Activated B cell treated with CpG ODN at 0.5 μM for 24 hours (primary cell): Measurements from ENCODE around the gene MRPS35. TPM values are rescaled to one million over a fixed set of nuclear protein-coding genes. Genes with fewer than 3 reads are reported as not detected.
A peak's percentile ranks its signal among the peaks of the same experiment; 100 is the strongest.

ENCODE experiments used
- ATAC-seq: fragments of 200-7000 bp; cut with Tn5 transposase; one replicate; pipeline ENCODE4 v1.10.0; 2021; ENCODE audit warnings: low read depth, mild to moderate bottlenecking, moderate library complexity
- CTCF ChIA-PET: fragments of 350-600 bp; sonication (Branson Sonifier 250); formaldehyde crosslinking; loops from one replicate; lab custom pipeline; 2021; ENCODE audit warnings: antibody characterized with exemption; lab: Charles Lee
- POLR2A ChIA-PET: fragments of 350-600 bp; sonication (Branson Sonifier 250); formaldehyde crosslinking; loops from one replicate; lab custom pipeline; 2021; ENCODE audit warnings: antibody characterized with exemption; lab: Charles Lee
- DNase-seq: peaks from one replicate; pipeline ENCODE4 v3.0.0; 2022
- H3K27ac Mint-ChIP-seq: one replicate; pipeline ENCODE4 v1.8.0; 2020; ENCODE audit warnings: mixed read lengths
- H3K27me3 Mint-ChIP-seq: one replicate; pipeline ENCODE4 v1.8.0; 2021; ENCODE audit warnings: mixed read lengths
- H3K36me3 Mint-ChIP-seq: one replicate; pipeline ENCODE4 v1.8.0; 2021; ENCODE audit warnings: low read depth, mixed read lengths
- H3K4me1 Mint-ChIP-seq: one replicate; pipeline ENCODE4 v1.8.0; 2021; ENCODE audit warnings: mixed read lengths
- H3K4me3 Mint-ChIP-seq: one replicate; pipeline ENCODE4 v1.8.0; 2020; ENCODE audit warnings: mild to moderate bottlenecking, mixed read lengths
- H3K9me3 Mint-ChIP-seq: one replicate; pipeline ENCODE4 v1.8.0; 2020; ENCODE audit warnings: mixed read lengths
- intact Hi-C: fragments of 100-400 bp; cut with micrococcal nuclease; formaldehyde crosslinking; loops from one replicate; pipeline ENCODE4 v1.15.1; 2024
- total RNA-seq: library from RNA; stranded (reverse); gene quantifications from 2 replicates; pipeline ENCODE4 v1.2.3, GENCODE V29; 2022
- TF ChIP-seq, protein P1 (sequence below): fragments of 200-600 bp; IDR thresholded peaks from one replicate; pipeline ENCODE4 v1.8.0; 2022; ENCODE audit warnings: antibody characterized with exemption, mild to moderate bottlenecking

MRPS35 gene
- total RNA-seq: 36.2 and 36.8 TPM in 2 replicates

DNA sequence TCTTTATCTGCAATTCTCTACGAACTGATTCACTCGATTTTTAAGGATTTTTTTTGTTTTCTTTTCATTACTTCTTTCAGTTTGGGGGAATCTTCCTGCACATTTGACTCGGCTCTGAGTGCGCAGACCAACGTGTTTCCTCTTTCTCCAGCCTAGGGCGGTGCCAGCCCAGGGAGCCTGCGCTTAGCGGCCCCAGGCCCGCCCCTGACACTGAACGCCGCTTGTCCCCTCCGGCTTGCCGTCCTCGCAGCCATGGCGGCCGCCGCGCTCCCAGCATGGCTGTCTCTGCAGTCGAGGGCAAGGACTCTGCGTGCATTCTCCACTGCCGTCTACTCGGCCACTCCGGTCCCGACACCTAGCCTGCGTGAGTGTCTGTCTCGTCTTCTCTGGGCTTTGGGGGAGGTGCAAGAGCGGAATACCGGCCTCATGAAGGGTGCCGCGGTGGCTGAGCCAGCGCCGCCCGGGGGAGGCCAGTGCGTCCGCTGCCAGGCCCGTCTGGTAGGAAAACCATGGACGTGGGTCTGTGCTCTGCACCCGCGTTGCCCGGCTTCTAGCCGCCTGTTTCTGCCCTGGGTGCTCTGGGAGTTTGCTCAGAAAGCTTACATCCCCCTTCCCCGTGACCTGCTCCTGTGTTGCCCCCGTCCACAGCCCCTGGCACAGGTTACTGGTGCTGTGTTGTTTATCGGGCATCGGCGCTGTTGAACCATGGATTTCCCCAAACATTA, at the start of gene MRPS35:
TSS of gene MRPS35 (plus strand) at position 241 of the 725 bp plus-strand sequence. CDS start at position 253, 12 bp downstream.
- intact Hi-C loops: loop anchor here (1.0 to 5.0 kb wide), 9 partner anchors 70 to 1670 kb away; partner anchors contain the start of genes CCDC91, ERGIC2, FGFR1OP2 and ITPR2
- TF ChIP-seq, protein P1, sequence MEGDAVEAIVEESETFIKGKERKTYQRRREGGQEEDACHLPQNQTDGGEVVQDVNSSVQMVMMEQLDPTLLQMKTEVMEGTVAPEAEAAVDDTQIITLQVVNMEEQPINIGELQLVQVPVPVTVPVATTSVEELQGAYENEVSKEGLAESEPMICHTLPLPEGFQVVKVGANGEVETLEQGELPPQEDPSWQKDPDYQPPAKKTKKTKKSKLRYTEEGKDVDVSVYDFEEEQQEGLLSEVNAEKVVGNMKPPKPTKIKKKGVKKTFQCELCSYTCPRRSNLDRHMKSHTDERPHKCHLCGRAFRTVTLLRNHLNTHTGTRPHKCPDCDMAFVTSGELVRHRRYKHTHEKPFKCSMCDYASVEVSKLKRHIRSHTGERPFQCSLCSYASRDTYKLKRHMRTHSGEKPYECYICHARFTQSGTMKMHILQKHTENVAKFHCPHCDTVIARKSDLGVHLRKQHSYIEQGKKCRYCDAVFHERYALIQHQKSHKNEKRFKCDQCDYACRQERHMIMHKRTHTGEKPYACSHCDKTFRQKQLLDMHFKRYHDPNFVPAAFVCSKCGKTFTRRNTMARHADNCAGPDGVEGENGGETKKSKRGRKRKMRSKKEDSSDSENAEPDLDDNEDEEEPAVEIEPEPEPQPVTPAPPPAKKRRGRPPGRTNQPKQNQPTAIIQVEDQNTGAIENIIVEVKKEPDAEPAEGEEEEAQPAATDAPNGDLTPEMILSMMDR: no peak
- peak within 1 kb of the TSS; percentile 99 for H3K4me3 Mint-ChIP-seq
- ChIA-PET CTCF (no interaction called here), POLR2A (interaction anchor here (1.3 to 3.4 kb wide), 2 partner anchors 69 to 187 kb away, joined by 3 to 26 read pairs; partner anchors contain the start of genes KLHL42 and MANSC4)
- DNase-seq: peak; percentile 92
- H3K36me3 Mint-ChIP-seq: peaks cover 34% of the 10 kb centered on the region
- H3K4me1 Mint-ChIP-seq: peaks cover 29% of the 10 kb centered on the region
- H3K9me3 Mint-ChIP-seq: no peaks in the 10 kb centered on the region
- peak; percentile 99 for ATAC-seq
- peak within 1 kb of the TSS; percentile 99 for H3K27ac Mint-ChIP-seq
- H3K27me3 Mint-ChIP-seq: no peaks in the 10 kb centered on the region

DNA sequence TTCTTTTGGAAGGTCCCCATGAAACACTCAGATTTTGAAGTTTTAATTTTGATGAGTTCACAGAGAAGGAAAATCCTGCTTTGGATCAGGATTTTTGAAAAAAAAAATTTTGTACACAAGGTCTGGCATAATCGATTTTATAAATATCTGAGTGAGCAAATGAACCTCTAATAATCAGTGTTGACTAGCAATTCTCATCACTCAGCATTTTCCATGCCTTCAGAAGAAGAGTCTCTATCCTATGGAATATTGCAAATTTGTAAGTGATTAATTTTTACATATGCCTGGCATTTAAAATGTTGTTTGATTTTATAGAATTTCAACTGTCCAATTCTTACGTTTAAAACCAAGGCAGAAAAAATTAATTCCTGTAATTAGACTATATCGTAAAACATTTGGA, 44.9 kb upstream of the MRPS35 start:
- intact Hi-C loops: no loop called here
- CTCF ChIA-PET: no interaction called here
- TF ChIP-seq, protein P1: no peak
- no peaks in the 10 kb centered on the region for H3K27me3 Mint-ChIP-seq
- ATAC-seq (no peak), DNase-seq (no peak)
- no peak overlapping the region for H3K27ac Mint-ChIP-seq
- H3K36me3 Mint-ChIP-seq: peaks cover 21% of the 10 kb centered on the region
- POLR2A ChIA-PET: no interaction called here
- no peak overlapping the region for H3K4me3 Mint-ChIP-seq
- no peaks in the 10 kb centered on the region for H3K9me3 Mint-ChIP-seq
- no peaks in the 10 kb centered on the region for H3K4me1 Mint-ChIP-seq

DNA sequence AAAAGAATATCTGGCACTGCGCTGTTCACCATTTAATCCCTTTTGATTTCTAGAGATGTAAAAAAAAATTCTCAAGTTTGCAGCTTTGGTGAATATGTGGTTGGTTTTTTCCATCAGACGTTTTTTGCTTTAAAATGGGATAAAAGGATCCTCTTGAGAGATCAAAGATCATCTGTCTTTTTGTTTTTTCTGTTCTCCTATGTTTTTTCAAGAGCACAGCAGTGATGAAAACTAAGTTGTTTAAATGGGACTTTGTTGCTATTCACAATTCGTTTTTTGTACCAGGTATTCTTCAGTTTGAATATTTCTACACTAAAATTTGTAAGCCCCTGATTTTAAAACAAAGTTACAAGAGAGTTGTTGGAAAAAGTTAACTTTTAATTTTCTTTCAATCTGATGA, 44.1 kb upstream of the MRPS35 start:
- CTCF ChIA-PET: no interaction called here
- H3K36me3 Mint-ChIP-seq: peaks cover 14% of the 10 kb centered on the region
- no peak overlapping the region for H3K4me3 Mint-ChIP-seq
- ATAC-seq (no peak), DNase-seq (no peak)
- H3K9me3 Mint-ChIP-seq: no peaks in the 10 kb centered on the region
- TF ChIP-seq, protein P1: no peak
- no peaks in the 10 kb centered on the region for H3K4me1 Mint-ChIP-seq
- H3K27me3 Mint-ChIP-seq: no peaks in the 10 kb centered on the region
- intact Hi-C loops: no loop called here
- POLR2A ChIA-PET: no interaction called here
- H3K27ac Mint-ChIP-seq: no peak overlapping the region

DNA sequence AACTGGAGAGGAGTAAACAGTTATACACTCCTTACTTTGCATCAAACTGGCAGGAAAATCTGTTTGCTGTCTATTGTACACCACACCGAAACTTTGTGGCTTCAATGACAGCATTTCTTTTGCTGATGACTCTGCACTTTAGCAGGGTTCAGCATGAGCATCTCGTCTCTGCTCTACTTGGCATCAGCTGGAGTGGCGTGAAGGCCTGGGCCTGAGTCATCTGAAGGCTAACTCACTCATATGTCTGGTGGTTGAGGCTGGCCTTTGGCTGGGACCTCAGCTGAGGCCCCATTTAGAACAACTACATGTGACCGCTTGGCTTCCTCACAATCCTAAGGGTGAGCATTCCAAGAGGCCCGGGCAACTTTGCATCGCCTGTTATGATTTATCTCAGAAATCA, 43.1 kb upstream of the MRPS35 start:
- CTCF ChIA-PET: no interaction called here
- POLR2A ChIA-PET: no interaction called here
- DNase-seq (no peak), ATAC-seq (no peak)
- Mint-ChIP-seq H3K4me1 (no peaks in the 10 kb centered on the region), H3K27ac (no peak overlapping the region), H3K27me3 (no peaks in the 10 kb centered on the region), H3K9me3 (no peaks in the 10 kb centered on the region), H3K36me3 (peaks cover 12% of the 10 kb centered on the region), H3K4me3 (no peak overlapping the region)
- TF ChIP-seq, protein P1: no peak
- intact Hi-C loops: no loop called here

DNA sequence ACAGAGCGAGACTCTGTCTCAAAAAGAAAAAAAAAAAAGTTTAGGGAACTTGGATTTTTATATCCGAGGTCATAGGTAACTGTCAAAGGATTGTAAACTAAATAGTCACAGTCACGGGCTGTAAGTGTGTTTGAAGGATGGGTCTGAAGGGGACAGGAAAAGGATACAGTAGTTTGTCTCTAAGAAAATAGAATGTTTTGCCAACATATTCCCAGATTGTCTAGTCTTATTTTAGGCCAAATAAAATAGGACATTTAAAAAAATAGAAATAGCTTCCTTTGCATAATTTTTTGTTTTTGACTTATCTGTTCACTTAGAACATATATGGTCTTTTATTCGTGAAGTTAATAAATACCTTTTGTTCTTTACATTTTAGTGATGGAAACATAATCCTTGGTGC, 38.6 kb upstream of the MRPS35 start:
- CTCF ChIA-PET: no interaction called here
- TF ChIP-seq, protein P1: no peak
- POLR2A ChIA-PET: no interaction called here
- Mint-ChIP-seq H3K4me3 (no peak overlapping the region), H3K9me3 (no peaks in the 10 kb centered on the region), H3K4me1 (no peaks in the 10 kb centered on the region), H3K27ac (no peak overlapping the region), H3K27me3 (no peaks in the 10 kb centered on the region), H3K36me3 (peaks cover 15% of the 10 kb centered on the region)
- DNase-seq (no peak), ATAC-seq (no peak)
- intact Hi-C loops: no loop called here
